NCI-H128 (cell line): ENCODE data around the gene PCARE.

Experiments used
- DNase-seq: peaks from one replicate; lab custom pipeline; 2025; ENCODE audit not compliant: unreplicated experiment; lab: John Stamatoyannopoulos, UW

Gene PCARE

GRCh38 chr2:29064346-29064715 lies 10.0 kb downstream of the PCARE start:
- no peak for DNase-seq

GRCh38 chr2:29063646-29064345 lies 10.5 kb downstream of the PCARE start:
- no peak for DNase-seq

GRCh38 chr2:29063056-29063455 lies 11.3 kb downstream of the PCARE start:
- DNase-seq: no peak

- no peak for DNase-seq
These were observed 12.0 kb downstream of the PCARE start for GRCh38 chr2:29062371-29062770.

GRCh38 chr2:29061616-29062015 lies 12.7 kb downstream of the PCARE start:
- no peak for DNase-seq

GRCh38 chr2:29061176-29061575 lies 13.1 kb downstream of the PCARE start:
- DNase-seq: no peak

GRCh38 chr2:29060441-29060840 lies 13.9 kb downstream of the PCARE start:
- DNase-seq: no peak

- DNase-seq: no peak
These were observed 14.7 kb downstream of the PCARE start for GRCh38 chr2:29059624-29060023.

GRCh38 chr2:29057006-29057405 lies 17.3 kb downstream of the PCARE start:
- DNase-seq: no peak

GRCh38 chr2:29056452-29056851 lies 17.9 kb downstream of the PCARE start:
- DNase-seq: no peak

GRCh38 chr2:29055601-29056000 lies 18.7 kb downstream of the PCARE start:
- DNase-seq: no peak

- no peak for DNase-seq
These were observed 19.9 kb downstream of the PCARE start for GRCh38 chr2:29054430-29054829.

- DNase-seq: no peak
These were observed 20.5 kb downstream of the PCARE start for GRCh38 chr2:29053670-29054400.

- DNase-seq: no peak
These were observed 21.1 kb downstream of the PCARE start for GRCh38 chr2:29053223-29053622.

GRCh38 chr2:29052807-29053206 lies 21.5 kb downstream of the PCARE start:
- DNase-seq: no peak

- no peak for DNase-seq
These were observed 22.6 kb downstream of the PCARE start for GRCh38 chr2:29051730-29052129.

GRCh38 chr2:29050591-29050990 lies 23.7 kb downstream of the PCARE start:
- no peak for DNase-seq

GRCh38 chr2:29047083-29047845 lies 27.1 kb downstream of the PCARE start:
- no peak for DNase-seq

- no peak for DNase-seq
These were observed 28.0 kb downstream of the PCARE start for GRCh38 chr2:29046321-29046720.

- no peak for DNase-seq
These were observed 29.9 kb downstream of the PCARE start for GRCh38 chr2:29044459-29044858.

- no peak for DNase-seq
These were observed 31.7 kb downstream of the PCARE start for GRCh38 chr2:29042561-29043075.

GRCh38 chr2:29041161-29041660 lies 33.1 kb downstream of the PCARE start:
- DNase-seq: no peak
